Mesenchymal stem cell (in vitro differentiated cells and primary cell): ENCODE results near the gene NXPH1.

ENCODE experiments used
- DNase-seq: peaks from one replicate; pipeline ENCODE4 v3.0.0-alpha.2; 2013
- H2AFZ ChIP-seq: one replicate; pipeline ENCODE4 v1.6.1; 2013; ENCODE audit warnings: low read depth, mild to moderate bottlenecking, control low read depth, inconsistent platforms, low read length, moderate library complexity
- H2AK5ac ChIP-seq: 2 replicates; pipeline ENCODE4 v1.6.1; 2013; ENCODE audit warnings: low read length, moderate library complexity, mild to moderate bottlenecking, inconsistent platforms; ENCODE audit not compliant: severe bottlenecking
- H2BK120ac ChIP-seq: one replicate; pipeline ENCODE4 v1.6.1; 2013; ENCODE audit warnings: low read depth, mild to moderate bottlenecking, inconsistent platforms, low read length, moderate library complexity
- H2BK12ac ChIP-seq, 2 experiments: one replicate each; pipeline ENCODE4 v1.6.1; 2013; ENCODE audit warnings: inconsistent platforms in 2 of 2, low read length in 2 of 2, mild to moderate bottlenecking in 2 of 2, moderate library complexity in 2 of 2, control low read depth in 1 of 2
- H2BK15ac ChIP-seq: one replicate; pipeline ENCODE4 v1.6.1; 2013; ENCODE audit warnings: mild to moderate bottlenecking, low read depth, inconsistent platforms; ENCODE audit not compliant: poor library complexity, severe bottlenecking
- H2BK5ac ChIP-seq: 2 replicates; pipeline ENCODE4 v1.6.1; 2013; ENCODE audit warnings: low read depth, mild to moderate bottlenecking, low read length, control low read depth, inconsistent platforms; ENCODE audit not compliant: poor library complexity, severe bottlenecking
- H3K14ac ChIP-seq, 2 experiments: one replicate each; pipeline ENCODE4 v1.6.1; 2013; ENCODE audit warnings: inconsistent platforms in 2 of 2, low read length in 2 of 2, control low read depth in 1 of 2, mild to moderate bottlenecking in 1 of 2, moderate library complexity in 1 of 2
- H3K18ac ChIP-seq, 2 experiments: one replicate each; pipeline ENCODE4 v1.6.1; 2013; ENCODE audit warnings: inconsistent platforms in 2 of 2, low read length in 2 of 2, control low read depth in 1 of 2, low read depth in 1 of 2, mild to moderate bottlenecking in 1 of 2
- H3K23ac ChIP-seq, 2 experiments: one replicate each; pipeline ENCODE4 v1.6.1; 2013; ENCODE audit warnings: inconsistent platforms in 2 of 2, low read length in 2 of 2, mild to moderate bottlenecking in 2 of 2, moderate library complexity in 2 of 2, control low read depth in 1 of 2
- H3K27ac ChIP-seq: 2 replicates; pipeline ENCODE4 v1.5.1; 2013; ENCODE audit warnings: mild to moderate bottlenecking, moderate library complexity, low read length, control low read depth, inconsistent platforms; ENCODE audit not compliant: poor library complexity, severe bottlenecking
- H3K27me3 ChIP-seq, 2 experiments: 2 replicates each; pipeline versions ENCODE4 v1.6.1 to v1.7.0; 2013; ENCODE audit warnings: low read length in 2 of 2, mild to moderate bottlenecking in 2 of 2, moderate library complexity in 2 of 2, control low read depth in 1 of 2, inconsistent platforms in 1 of 2; ENCODE audit not compliant: control insufficient read depth in 1 of 2, insufficient read depth in 1 of 2
- H3K36me3 ChIP-seq, 2 experiments: 2 replicates each; pipeline versions ENCODE4 v1.6.1 to v1.7.0; 2013; ENCODE audit warnings: low read length in 2 of 2, control low read depth in 1 of 2, inconsistent platforms in 1 of 2, low read depth in 1 of 2, mild to moderate bottlenecking in 1 of 2; ENCODE audit not compliant: insufficient read depth in 2 of 2, control insufficient read depth in 1 of 2
- H3K4ac ChIP-seq, 2 experiments: one replicate each; pipeline ENCODE4 v1.6.1; 2013; ENCODE audit warnings: inconsistent platforms in 2 of 2, low read length in 2 of 2, mild to moderate bottlenecking in 2 of 2, moderate library complexity in 2 of 2, control low read depth in 1 of 2, low read depth in 1 of 2
- H3K4me1 ChIP-seq: 2 replicates; pipeline ENCODE4 v1.6.1; 2013; ENCODE audit warnings: low read depth, low read length, control low read depth; ENCODE audit not compliant: control insufficient read depth, insufficient read depth
- H3K4me2 ChIP-seq: 2 replicates; pipeline ENCODE4 v1.6.1; 2013; ENCODE audit warnings: low read length, mild to moderate bottlenecking, inconsistent platforms; ENCODE audit not compliant: poor library complexity, severe bottlenecking
- H3K4me3 ChIP-seq, 2 experiments: 2 replicates each; pipeline versions ENCODE4 v1.5.1 to v1.7.0; 2013; ENCODE audit warnings: low read length in 2 of 2, mild to moderate bottlenecking in 2 of 2, control low read depth in 1 of 2, low read depth in 1 of 2; ENCODE audit not compliant: insufficient read depth in 1 of 2
- H3K79me1 ChIP-seq: replicated peaks from 2 replicates; pipeline ENCODE4 v1.6.1; 2013; ENCODE audit warnings: mild to moderate bottlenecking, control low read depth, low read length, inconsistent platforms; ENCODE audit not compliant: poor library complexity, severe bottlenecking
- H3K9ac ChIP-seq: 2 replicates; pipeline ENCODE4 v1.7.0; 2013; ENCODE audit warnings: mild to moderate bottlenecking, low read length, moderate library complexity
- H3K9me3 ChIP-seq: 2 replicates; pipeline ENCODE4 v1.7.0; 2013; ENCODE audit warnings: mild to moderate bottlenecking, low read length; ENCODE audit not compliant: control insufficient read depth
- H4K8ac ChIP-seq: one replicate; pipeline ENCODE4 v1.6.1; 2013; ENCODE audit warnings: inconsistent platforms, mild to moderate bottlenecking, low read length, moderate library complexity
- H4K91ac ChIP-seq: one replicate; pipeline ENCODE4 v1.6.1; 2013; ENCODE audit warnings: mild to moderate bottlenecking, low read length, inconsistent platforms
- WGBS: methylation state at CpG from one replicate; pipeline ENCODE4 v1.1.7; 2013; ENCODE audit warnings: mixed read lengths; 5-methylcytosine and 5-hydroxymethylcytosine counted together

The NXPH1 gene

GRCh38 chr7:8430643-8431042 lies 2.8 kb upstream of the NXPH1 start:
- Histone ChIP-seq H3K18ac (no peak overlapping the region), H2AK5ac (no peak overlapping the region), H3K4me3 (no peak overlapping the region), H3K36me3 (no peaks in the 10 kb centered on the region), H4K8ac (no peak overlapping the region), H2BK12ac (no peak overlapping the region), H3K27me3 (peaks cover 35 to 55% of the 10 kb centered on the region in 2 experiments), H3K23ac (no peak overlapping the region), H2BK15ac (no peak overlapping the region), H3K14ac (no peak overlapping the region), H2BK5ac (no peak overlapping the region), H4K91ac (no peak overlapping the region), H3K27ac (no peak overlapping the region), H3K4ac (no peak overlapping the region), H3K9me3 (no peaks in the 10 kb centered on the region), H2AFZ (no peak overlapping the region), H3K9ac (no peak overlapping the region), H3K79me1 (no peaks in the 10 kb centered on the region), H3K4me1 (peaks cover 17% of the 10 kb centered on the region), H3K4me2 (no peak overlapping the region), H2BK120ac (no peak overlapping the region)
- DNase-seq = no peak
- WGBS = 50% methylated on average over 1 of the region's 1 CpG

DNA sequence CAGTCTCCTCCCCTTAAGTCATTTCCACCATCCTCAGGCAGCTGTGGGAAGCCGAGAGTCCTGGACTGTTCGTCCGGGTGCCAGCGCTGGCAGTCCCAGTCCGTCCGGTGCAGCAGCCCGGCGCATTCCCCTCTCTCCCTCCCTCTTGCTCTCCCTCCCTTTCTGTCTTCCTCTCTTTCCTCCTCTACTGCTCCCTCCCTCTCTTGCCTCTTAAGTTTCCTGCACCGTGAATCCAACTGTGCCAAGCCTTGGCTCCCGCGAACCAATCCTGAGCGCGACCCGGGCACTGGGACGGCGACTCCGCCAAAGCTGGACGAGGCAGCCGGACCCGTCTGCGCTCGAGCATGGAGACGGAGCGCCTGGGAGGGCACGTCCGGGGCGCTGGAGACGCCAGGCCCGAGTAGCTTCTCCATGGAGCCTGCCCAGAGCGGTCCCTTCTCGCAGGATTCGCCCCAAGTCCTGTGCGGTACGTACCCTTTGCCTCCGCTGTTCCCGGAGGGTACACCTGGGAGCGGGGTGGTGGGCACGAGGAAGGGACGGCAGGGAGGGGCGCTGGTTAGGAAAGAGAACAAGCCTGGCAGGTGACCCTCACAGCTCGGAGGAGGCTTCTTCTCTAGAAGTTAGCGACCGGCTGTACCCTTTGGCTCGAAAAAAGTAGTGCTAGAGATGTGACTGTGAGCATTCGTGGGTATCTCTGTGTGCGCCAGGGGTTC lies 1.0 kb downstream of the NXPH1 start:
- Histone ChIP-seq H4K8ac (no peak overlapping the region), H3K9me3 (no peaks in the 10 kb centered on the region), H2BK12ac (no peak overlapping the region), H4K91ac (no peak overlapping the region), H3K36me3 (no peaks in the 10 kb centered on the region), H3K27me3 (peaks cover 58 to 76% of the 10 kb centered on the region in 2 experiments), H2BK15ac (no peak overlapping the region), H3K4me1 (peaks cover 18% of the 10 kb centered on the region), H3K9ac (no peak overlapping the region), H3K18ac (no peak overlapping the region), H3K4ac (no peak overlapping the region), H3K23ac (no peak overlapping the region), H3K4me3 (no peak overlapping the region), H3K4me2 (no peak overlapping the region), H2BK5ac (no peak overlapping the region), H2AK5ac (no peak overlapping the region), H3K14ac (no peak overlapping the region), H2BK120ac (no peak overlapping the region), H3K27ac (no peak overlapping the region), H3K79me1 (no peaks in the 10 kb centered on the region), H2AFZ (no peak overlapping the region)
- no peak for DNase-seq
- under 1% methylated on average over 45 of the region's 46 CpGs for WGBS

- H2BK5ac ChIP-seq = no peak overlapping the region
- no peak overlapping the region for H2BK15ac ChIP-seq
- no peak overlapping the region for H3K4ac ChIP-seq
- no peak overlapping the region for H3K27ac ChIP-seq
- H3K4me3 ChIP-seq = no peak overlapping the region
- H4K91ac ChIP-seq = no peak overlapping the region
- H2AFZ ChIP-seq = no peak overlapping the region
- H3K18ac ChIP-seq = no peak overlapping the region
- no peak overlapping the region for H2BK120ac ChIP-seq
- no peak overlapping the region for H4K8ac ChIP-seq
- H3K14ac ChIP-seq = no peak overlapping the region
- peaks cover 18% of the 10 kb centered on the region for H3K4me1 ChIP-seq
- WGBS = 2% methylated on average over 33 of the region's 33 CpGs
- H3K4me2 ChIP-seq = no peak overlapping the region
- DNase-seq = no peak
- peaks cover 60 to 81% of the 10 kb centered on the region in 2 experiments for H3K27me3 ChIP-seq
- H3K36me3 ChIP-seq = no peaks in the 10 kb centered on the region
- H3K79me1 ChIP-seq = no peaks in the 10 kb centered on the region
- H3K9me3 ChIP-seq = no peaks in the 10 kb centered on the region
- no peak overlapping the region for H2BK12ac ChIP-seq
- no peak overlapping the region for H2AK5ac ChIP-seq
- H3K23ac ChIP-seq = peak overlapping the region in 1 of 2 experiments; percentile 47
- no peak overlapping the region for H3K9ac ChIP-seq
These were observed 1.7 kb downstream of the NXPH1 start for GRCh38 chr7:8435095-8435494.

- Histone ChIP-seq H2BK120ac (no peak overlapping the region), H3K9ac (no peak overlapping the region), H2BK12ac (no peak overlapping the region), H3K23ac (no peak overlapping the region), H4K91ac (no peak overlapping the region), H3K4ac (no peak overlapping the region), H3K14ac (no peak overlapping the region), H3K79me1 (no peaks in the 10 kb centered on the region), H3K9me3 (no peaks in the 10 kb centered on the region), H2BK15ac (no peak overlapping the region), H3K27me3 (peaks cover 64 to 88% of the 10 kb centered on the region in 2 experiments), H3K18ac (no peak overlapping the region), H3K4me3 (no peak overlapping the region), H3K4me1 (peaks cover 18% of the 10 kb centered on the region), H2BK5ac (no peak overlapping the region), H4K8ac (no peak overlapping the region), H2AK5ac (no peak overlapping the region), H3K36me3 (no peaks in the 10 kb centered on the region), H2AFZ (no peak overlapping the region), H3K27ac (no peak overlapping the region), H3K4me2 (no peak overlapping the region)
- DNase-seq = no peak
- WGBS = 20% methylated on average over 30 of the region's 33 CpGs
These were observed 2.5 kb downstream of the NXPH1 start for GRCh38 chr7:8435590-8436545.
